ENCODE data around the gene BRAP. TPM values are rescaled to one million over a fixed set of nuclear protein-coding genes. Genes with fewer than 3 reads are reported as not detected.

Gene BRAP
- total RNA-seq, 1 experiment from 2014 or later, result 14.6 TPM

DNA sequence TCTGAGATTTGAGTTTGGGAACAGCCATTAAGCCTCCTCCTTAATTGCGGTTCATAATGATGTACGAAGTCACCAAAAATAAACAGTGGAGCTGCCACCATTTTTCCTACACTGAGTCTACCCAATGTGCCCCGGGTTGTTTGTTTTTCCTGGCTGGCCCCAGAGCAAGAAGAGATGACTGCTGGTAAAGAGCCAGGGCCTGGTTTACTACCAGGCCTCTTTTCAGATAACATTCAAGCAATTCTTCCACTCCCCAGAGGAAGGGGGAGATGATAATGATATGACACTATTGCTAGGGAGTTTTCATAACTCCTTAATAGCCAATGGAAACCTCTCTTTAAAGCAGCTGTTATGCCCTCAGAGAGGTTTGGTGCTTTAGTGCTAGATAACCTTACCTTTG lies 42.3 kb downstream of the BRAP start:
- Histone ChIP-seq H3K9ac (ENCODE audit: low read length) (no peak overlapping the region), H3K79me2 (ENCODE audit: low read length) (no peaks in the 10 kb centered on the region), H3K4me3 (ENCODE audit: low read length) (no peak overlapping the region), H4K20me1 (ENCODE audit: insufficient read depth, low read depth, low read length) (no peaks in the 10 kb centered on the region), H3K27me3 (ENCODE audit: low read length) (no peaks in the 10 kb centered on the region), H3K27ac (ENCODE audit: low read length) (no peak overlapping the region), H2AFZ (ENCODE audit: low read length) (no peak overlapping the region), H3K9me2 (replicated peaks; ENCODE audit: insufficient read depth, low read length) (no peaks in the 10 kb centered on the region), H3K4me1 (ENCODE audit: low read length) (no peaks in the 10 kb centered on the region), H3K36me3 (ENCODE audit: insufficient read depth, low read length) (peaks cover 17% of the 10 kb centered on the region; the same call in 1 of the 2 replicates), H3K9me3 (ENCODE audit: low read length) (no peaks in the 10 kb centered on the region), H3K4me2 (ENCODE audit: low read depth, low read length, poor library complexity, severe bottlenecking) (no peak overlapping the region)
- DNase-seq, result no peak

DNA sequence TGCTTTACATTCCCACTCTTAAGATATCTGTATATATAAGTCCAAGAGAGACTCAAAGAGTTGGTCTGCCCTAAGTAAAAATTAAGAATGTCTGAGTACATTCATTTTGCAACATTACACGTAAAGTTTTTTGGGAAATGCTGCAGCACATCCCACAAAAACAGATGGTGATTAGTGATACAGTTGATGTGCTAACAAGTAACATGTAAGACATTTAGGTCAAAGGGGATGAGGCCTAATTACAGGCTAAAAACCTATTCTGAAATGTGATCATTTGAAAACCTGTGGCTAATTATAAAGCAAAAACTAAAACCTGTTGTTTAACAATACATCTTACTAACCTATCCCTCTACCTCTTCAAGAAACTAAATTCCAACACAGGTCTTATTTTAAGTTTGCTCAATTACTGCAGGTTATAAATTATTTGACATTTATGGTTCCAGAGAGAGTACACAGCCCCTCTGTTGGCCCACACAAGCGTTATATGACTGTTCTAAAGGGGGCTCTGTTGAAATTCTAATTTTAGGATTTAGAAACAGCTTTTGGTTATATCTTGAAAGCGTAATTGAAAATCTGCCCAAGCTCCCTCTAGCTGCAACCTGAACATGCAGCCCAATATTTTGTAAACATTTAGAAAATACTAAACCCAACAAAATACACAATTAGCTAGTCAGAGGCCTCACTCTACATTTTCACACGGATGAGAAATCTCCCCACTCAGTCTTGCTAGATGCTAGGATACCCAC lies 42.9 kb downstream of the BRAP start:
- Histone ChIP-seq H3K9ac (ENCODE audit: low read length) (no peak overlapping the region), H3K27me3 (ENCODE audit: low read length) (no peaks in the 10 kb centered on the region), H2AFZ (ENCODE audit: low read length) (no peak overlapping the region), H3K9me2 (replicated peaks; ENCODE audit: insufficient read depth, low read length) (no peaks in the 10 kb centered on the region), H3K4me3 (ENCODE audit: low read length) (no peak overlapping the region), H3K36me3 (ENCODE audit: insufficient read depth, low read length) (peaks cover 17% of the 10 kb centered on the region; the same call in 1 of the 2 replicates), H3K79me2 (ENCODE audit: low read length) (no peaks in the 10 kb centered on the region), H4K20me1 (ENCODE audit: insufficient read depth, low read depth, low read length) (no peaks in the 10 kb centered on the region), H3K4me1 (ENCODE audit: low read length) (no peaks in the 10 kb centered on the region), H3K4me2 (ENCODE audit: low read depth, low read length, poor library complexity, severe bottlenecking) (no peak overlapping the region), H3K9me3 (ENCODE audit: low read length) (no peaks in the 10 kb centered on the region), H3K27ac (ENCODE audit: low read length) (no peak overlapping the region)
- no peak for DNase-seq

DNA sequence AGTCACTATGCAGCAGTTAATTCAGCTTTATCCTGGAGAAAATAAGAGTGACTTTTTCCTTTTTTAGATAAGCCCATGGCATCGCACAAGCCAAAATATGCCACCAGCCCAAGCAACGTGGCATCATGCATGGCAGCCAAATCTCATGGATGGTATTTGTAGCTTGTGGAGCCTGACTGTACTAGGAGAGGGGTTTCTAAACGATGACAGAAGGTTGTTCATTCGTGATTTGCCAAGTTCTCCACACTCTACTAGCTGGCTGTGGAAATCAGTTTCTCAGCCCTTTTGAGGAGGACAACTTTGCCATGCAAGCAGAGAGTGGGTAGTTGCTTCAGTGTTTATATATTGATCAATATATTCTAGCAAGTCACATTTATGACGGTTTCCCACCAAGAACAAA lies 45.2 kb downstream of the BRAP start:
- H3K27ac ChIP-seq (ENCODE audit: low read length), result no peak overlapping the region
- H3K36me3 ChIP-seq (ENCODE audit: insufficient read depth, low read length), result peaks cover 9% of the 10 kb centered on the region; the same call in 1 of the 2 replicates
- no peaks in the 10 kb centered on the region for H4K20me1 ChIP-seq (ENCODE audit: insufficient read depth, low read depth, low read length)
- H3K9me2 ChIP-seq (replicated peaks; ENCODE audit: insufficient read depth, low read length), result no peaks in the 10 kb centered on the region
- H2AFZ ChIP-seq (ENCODE audit: low read length), result no peak overlapping the region
- no peak for DNase-seq
- H3K4me1 ChIP-seq (ENCODE audit: low read length), result no peaks in the 10 kb centered on the region
- H3K9me3 ChIP-seq (ENCODE audit: low read length), result no peaks in the 10 kb centered on the region
- H3K4me2 ChIP-seq (ENCODE audit: low read depth, low read length, poor library complexity, severe bottlenecking), result no peak overlapping the region
- no peak overlapping the region for H3K9ac ChIP-seq (ENCODE audit: low read length)
- H3K4me3 ChIP-seq (ENCODE audit: low read length), result no peak overlapping the region
- H3K79me2 ChIP-seq (ENCODE audit: low read length), result no peaks in the 10 kb centered on the region
- no peaks in the 10 kb centered on the region for H3K27me3 ChIP-seq (ENCODE audit: low read length)

DNA sequence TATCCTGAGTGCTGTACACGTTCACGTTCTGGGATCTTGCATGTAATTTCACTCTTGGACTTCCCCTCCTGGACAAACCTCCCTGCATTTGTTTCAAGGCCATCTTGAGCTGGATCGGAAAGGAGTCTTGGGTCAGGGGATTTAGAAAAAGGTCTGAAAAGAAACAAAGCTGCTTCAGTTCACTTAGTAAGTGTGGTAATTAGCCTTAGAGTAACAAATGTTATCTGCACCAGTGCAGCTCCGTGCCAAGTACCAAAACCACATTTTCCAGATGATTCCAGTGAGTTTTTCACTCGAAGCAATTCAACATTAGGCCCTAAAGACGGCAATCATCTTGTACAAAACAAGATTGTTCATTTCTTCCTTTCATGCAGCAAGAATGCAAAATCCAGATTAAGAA lies 47.2 kb downstream of the BRAP start:
- no peak for DNase-seq
- no peaks in the 10 kb centered on the region for H3K79me2 ChIP-seq (ENCODE audit: low read length)
- no peaks in the 10 kb centered on the region for H3K9me3 ChIP-seq (ENCODE audit: low read length)
- H3K27ac ChIP-seq (ENCODE audit: low read length), result no peak overlapping the region
- no peak overlapping the region for H3K4me3 ChIP-seq (ENCODE audit: low read length)
- no peak overlapping the region for H2AFZ ChIP-seq (ENCODE audit: low read length)
- H3K27me3 ChIP-seq (ENCODE audit: low read length), result no peaks in the 10 kb centered on the region
- H4K20me1 ChIP-seq (ENCODE audit: insufficient read depth, low read depth, low read length), result no peaks in the 10 kb centered on the region
- peaks cover 2% of the 10 kb centered on the region; the same call in 1 of the 2 replicates for H3K36me3 ChIP-seq (ENCODE audit: insufficient read depth, low read length)
- H3K9me2 ChIP-seq (replicated peaks; ENCODE audit: insufficient read depth, low read length), result no peaks in the 10 kb centered on the region
- H3K4me2 ChIP-seq (ENCODE audit: low read depth, low read length, poor library complexity, severe bottlenecking), result no peak overlapping the region
- no peak overlapping the region for H3K9ac ChIP-seq (ENCODE audit: low read length)
- H3K4me1 ChIP-seq (ENCODE audit: low read length), result no peaks in the 10 kb centered on the region

DNA sequence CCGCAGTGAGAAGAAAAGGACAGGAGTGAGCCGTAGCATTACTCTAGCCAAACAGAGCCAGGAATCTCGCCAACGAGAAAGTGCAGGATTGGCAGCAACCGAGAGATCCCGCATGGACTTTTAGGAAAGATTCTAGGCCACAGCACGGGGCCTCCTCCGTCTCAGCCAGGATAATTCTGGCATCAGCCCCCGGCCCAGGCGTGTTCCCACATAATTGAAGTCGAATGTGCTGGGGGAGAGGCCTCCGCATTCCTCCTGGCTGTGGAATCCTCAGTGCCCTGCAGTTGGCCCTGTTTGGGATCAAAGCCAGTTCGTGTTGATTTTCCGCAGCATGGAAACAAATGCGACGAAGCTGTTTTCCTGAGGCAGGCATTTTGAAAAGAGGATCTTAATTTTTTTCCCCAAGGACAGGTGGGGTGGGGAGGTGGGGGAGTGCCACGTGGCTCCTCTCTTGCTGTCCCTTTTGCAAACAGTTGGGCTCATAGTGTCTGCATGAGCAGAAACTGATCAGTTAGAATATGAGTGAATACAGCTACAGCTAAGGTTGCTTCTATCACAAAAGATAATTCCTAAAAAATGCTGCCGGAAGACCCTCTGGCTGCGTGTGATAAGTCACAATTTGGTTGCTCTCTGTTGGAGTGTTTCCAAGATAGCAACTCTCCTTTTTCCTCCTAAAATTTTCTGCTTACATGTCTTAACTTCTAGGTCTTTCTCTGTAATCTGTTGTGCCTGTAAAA lies 49.4 kb downstream of the BRAP start:
- no peaks in the 10 kb centered on the region for H4K20me1 ChIP-seq (ENCODE audit: insufficient read depth, low read depth, low read length)
- H3K36me3 ChIP-seq (ENCODE audit: insufficient read depth, low read length), result no peaks in the 10 kb centered on the region

DNA sequence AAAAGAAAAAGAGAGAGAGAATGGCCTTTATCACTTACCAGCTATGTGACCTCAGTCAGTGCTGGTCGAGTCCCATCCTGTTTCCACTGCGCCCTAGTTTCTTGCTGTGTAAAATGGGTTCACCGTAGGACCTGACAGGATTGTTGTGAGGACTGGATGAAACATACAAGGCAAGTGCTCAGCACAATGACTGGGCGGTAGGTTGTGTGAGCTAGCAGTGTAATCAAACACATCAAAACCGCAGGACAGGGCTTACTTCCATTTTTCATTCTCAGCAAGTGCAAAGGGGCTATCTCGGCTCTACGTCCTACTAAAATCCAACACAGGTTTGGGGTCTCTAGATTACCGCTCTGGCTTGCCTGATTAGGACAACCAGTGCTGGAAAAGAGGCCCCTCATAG lies 50.2 kb downstream of the BRAP start:
- no peaks in the 10 kb centered on the region for H3K9me2 ChIP-seq (replicated peaks; ENCODE audit: insufficient read depth, low read length)
- no peaks in the 10 kb centered on the region for H3K36me3 ChIP-seq (ENCODE audit: insufficient read depth, low read length)
- DNase-seq, result no peak
- H3K27ac ChIP-seq (ENCODE audit: low read length), result no peak overlapping the region
- H3K4me2 ChIP-seq (ENCODE audit: low read depth, low read length, poor library complexity, severe bottlenecking), result no peak overlapping the region
- no peak overlapping the region for H3K4me3 ChIP-seq (ENCODE audit: low read length)
- H3K4me1 ChIP-seq (ENCODE audit: low read length), result no peaks in the 10 kb centered on the region
- H3K27me3 ChIP-seq (ENCODE audit: low read length), result no peaks in the 10 kb centered on the region
- H3K9ac ChIP-seq (ENCODE audit: low read length), result no peak overlapping the region
- no peaks in the 10 kb centered on the region for H4K20me1 ChIP-seq (ENCODE audit: insufficient read depth, low read depth, low read length)
- no peaks in the 10 kb centered on the region for H3K79me2 ChIP-seq (ENCODE audit: low read length)
- H2AFZ ChIP-seq (ENCODE audit: low read length), result no peak overlapping the region
- H3K9me3 ChIP-seq (ENCODE audit: low read length), result no peaks in the 10 kb centered on the region

More for the DNA sequence above, 49.4 kb downstream of the BRAP start:
- Histone ChIP-seq H3K4me2 (ENCODE audit: low read depth, low read length, poor library complexity, severe bottlenecking) (no peak overlapping the region), H3K4me3 (ENCODE audit: low read length) (no peak overlapping the region), H3K27me3 (ENCODE audit: low read length) (no peaks in the 10 kb centered on the region), H3K79me2 (ENCODE audit: low read length) (no peaks in the 10 kb centered on the region), H3K9me2 (replicated peaks; ENCODE audit: insufficient read depth, low read length) (no peaks in the 10 kb centered on the region), H3K9ac (ENCODE audit: low read length) (no peak overlapping the region), H2AFZ (ENCODE audit: low read length) (no peak overlapping the region), H3K27ac (ENCODE audit: low read length) (no peak overlapping the region), H3K4me1 (ENCODE audit: low read length) (no peaks in the 10 kb centered on the region), H3K9me3 (ENCODE audit: low read length) (no peaks in the 10 kb centered on the region)
- no peak for DNase-seq

DNA sequence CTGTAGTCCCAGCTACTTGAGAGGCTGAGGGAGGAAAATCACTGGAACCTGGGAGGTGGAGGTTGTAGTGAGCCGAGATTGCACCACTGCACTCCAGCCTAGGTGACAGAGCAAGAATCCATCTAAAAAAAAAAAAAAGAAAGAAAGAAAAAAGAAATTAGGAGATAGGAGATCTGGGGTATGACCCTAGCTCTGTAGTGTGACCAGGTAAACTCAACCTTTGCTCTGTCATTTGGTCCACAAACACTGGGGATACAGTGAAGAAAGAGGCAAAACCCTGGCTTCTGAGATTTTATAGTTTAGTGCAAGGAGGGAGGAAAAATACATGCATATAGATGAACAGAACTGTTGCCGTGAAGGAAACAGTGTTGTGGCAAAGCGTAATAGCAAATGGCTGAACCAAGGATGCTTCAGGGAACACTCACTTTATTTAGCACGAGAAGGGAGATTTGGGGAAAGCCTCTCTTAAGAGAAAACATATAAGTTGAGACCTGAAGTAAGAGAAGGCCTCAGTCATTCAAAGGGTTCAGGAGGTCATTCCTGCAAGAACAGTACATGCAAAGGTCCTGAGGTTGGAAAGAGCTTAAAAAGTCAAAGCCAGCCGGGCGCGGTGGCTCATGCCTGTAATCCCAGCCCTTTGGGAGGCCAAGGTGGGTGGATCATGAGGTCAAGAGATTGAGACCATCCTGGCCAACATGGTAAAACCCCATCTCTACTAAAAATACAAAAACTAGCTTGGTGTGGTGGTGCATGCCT lies 57.1 kb downstream of the BRAP start:
- H3K79me2 ChIP-seq (ENCODE audit: low read length), result no peaks in the 10 kb centered on the region
- H3K4me2 ChIP-seq (ENCODE audit: low read depth, low read length, poor library complexity, severe bottlenecking), result no peak overlapping the region
- no peak overlapping the region for H2AFZ ChIP-seq (ENCODE audit: low read length)
- DNase-seq, result no peak
- no peaks in the 10 kb centered on the region for H3K4me1 ChIP-seq (ENCODE audit: low read length)
- H3K4me3 ChIP-seq (ENCODE audit: low read length), result no peak overlapping the region
- no peaks in the 10 kb centered on the region for H3K27me3 ChIP-seq (ENCODE audit: low read length)
- H3K27ac ChIP-seq (ENCODE audit: low read length), result no peak overlapping the region
- H3K9ac ChIP-seq (ENCODE audit: low read length), result no peak overlapping the region
- H4K20me1 ChIP-seq (ENCODE audit: insufficient read depth, low read depth, low read length), result no peaks in the 10 kb centered on the region
- no peaks in the 10 kb centered on the region for H3K9me3 ChIP-seq (ENCODE audit: low read length)
- H3K9me2 ChIP-seq (replicated peaks; ENCODE audit: insufficient read depth, low read length), result no peaks in the 10 kb centered on the region
- no peaks in the 10 kb centered on the region for H3K36me3 ChIP-seq (ENCODE audit: insufficient read depth, low read length)

DNA sequence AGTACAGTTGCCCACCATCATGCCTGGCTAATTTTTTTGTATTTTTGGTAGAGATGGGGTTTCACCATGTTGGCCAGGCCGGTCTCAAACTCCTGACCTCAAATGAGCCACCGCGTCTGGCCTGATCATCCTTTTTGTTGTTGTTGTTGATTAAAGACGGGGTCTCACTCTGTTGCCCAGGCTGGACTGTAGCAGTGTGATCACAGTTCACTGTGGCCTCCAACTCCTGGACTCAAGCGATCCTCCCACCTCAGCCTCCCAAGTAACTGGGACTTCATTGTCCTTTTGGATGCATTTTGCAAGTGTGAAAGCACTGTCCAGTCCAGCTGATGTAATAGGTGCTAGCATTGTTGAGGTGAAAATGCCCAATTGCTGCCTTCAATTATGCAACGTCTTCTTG lies 59.5 kb downstream of the BRAP start:
- no peaks in the 10 kb centered on the region for H3K79me2 ChIP-seq (ENCODE audit: low read length)

More for the DNA sequence above, 59.5 kb downstream of the BRAP start:
- no peak overlapping the region for H3K4me2 ChIP-seq (ENCODE audit: low read depth, low read length, poor library complexity, severe bottlenecking)
- no peaks in the 10 kb centered on the region for H3K36me3 ChIP-seq (ENCODE audit: insufficient read depth, low read length)
- no peaks in the 10 kb centered on the region for H3K27me3 ChIP-seq (ENCODE audit: low read length)
- H3K9me3 ChIP-seq (ENCODE audit: low read length), result no peaks in the 10 kb centered on the region
- no peaks in the 10 kb centered on the region for H3K9me2 ChIP-seq (replicated peaks; ENCODE audit: insufficient read depth, low read length)
- no peak overlapping the region for H2AFZ ChIP-seq (ENCODE audit: low read length)
- no peaks in the 10 kb centered on the region for H4K20me1 ChIP-seq (ENCODE audit: insufficient read depth, low read depth, low read length)
- DNase-seq, result no peak
- no peak overlapping the region for H3K9ac ChIP-seq (ENCODE audit: low read length)
- H3K4me1 ChIP-seq (ENCODE audit: low read length), result no peaks in the 10 kb centered on the region
- H3K27ac ChIP-seq (ENCODE audit: low read length), result no peak overlapping the region
- H3K4me3 ChIP-seq (ENCODE audit: low read length), result no peak overlapping the region

All from Karpas-422 (cell line).